Panc1 (cell line): ENCODE measurements around the gene SH2D3C.

ENCODE experiments used
- CTCF ChIP-seq: fragments of 450-650 bp; IDR thresholded peaks from 2 replicates; pipeline ENCODE4 v1.5.1; 2017; ENCODE audit warnings: mild to moderate bottlenecking
- POLR2AphosphoS5 ChIP-seq: IDR thresholded peaks from 2 replicates; pipeline ENCODE4 v1.6.1; 2012; ENCODE audit warnings: mild to moderate bottlenecking, low read depth, low read length, moderate library complexity
- SIN3A ChIP-seq: IDR thresholded peaks from 2 replicates; pipeline ENCODE4 v1.6.1; 2012; ENCODE audit warnings: low read depth, mild to moderate bottlenecking, low read length, moderate library complexity, borderline replicate concordance; ENCODE audit not compliant: insufficient read depth
- TCF7L2 ChIP-seq: IDR thresholded peaks from 2 replicates; pipeline ENCODE4 v1.6.1; 2011; ENCODE audit warnings: mild to moderate bottlenecking, low read depth, low read length, inconsistent platforms
- TF ChIP-seq, protein P1 (sequence below), 2 experiments: IDR thresholded peaks; 2 replicates each; pipeline ENCODE4 v1.6.1; 2011 to 2012; ENCODE audit warnings: low read depth in 2 of 2, control low read depth in 1 of 2, low read length in 1 of 2, mild to moderate bottlenecking in 1 of 2, moderate library complexity in 1 of 2; ENCODE audit not compliant: insufficient read depth in 1 of 2

- TF ChIP-seq CTCF, result no peak
- no peak for TF ChIP-seq POLR2AphosphoS5
- TF ChIP-seq SIN3A, result no peak
- TF ChIP-seq, protein P1, sequence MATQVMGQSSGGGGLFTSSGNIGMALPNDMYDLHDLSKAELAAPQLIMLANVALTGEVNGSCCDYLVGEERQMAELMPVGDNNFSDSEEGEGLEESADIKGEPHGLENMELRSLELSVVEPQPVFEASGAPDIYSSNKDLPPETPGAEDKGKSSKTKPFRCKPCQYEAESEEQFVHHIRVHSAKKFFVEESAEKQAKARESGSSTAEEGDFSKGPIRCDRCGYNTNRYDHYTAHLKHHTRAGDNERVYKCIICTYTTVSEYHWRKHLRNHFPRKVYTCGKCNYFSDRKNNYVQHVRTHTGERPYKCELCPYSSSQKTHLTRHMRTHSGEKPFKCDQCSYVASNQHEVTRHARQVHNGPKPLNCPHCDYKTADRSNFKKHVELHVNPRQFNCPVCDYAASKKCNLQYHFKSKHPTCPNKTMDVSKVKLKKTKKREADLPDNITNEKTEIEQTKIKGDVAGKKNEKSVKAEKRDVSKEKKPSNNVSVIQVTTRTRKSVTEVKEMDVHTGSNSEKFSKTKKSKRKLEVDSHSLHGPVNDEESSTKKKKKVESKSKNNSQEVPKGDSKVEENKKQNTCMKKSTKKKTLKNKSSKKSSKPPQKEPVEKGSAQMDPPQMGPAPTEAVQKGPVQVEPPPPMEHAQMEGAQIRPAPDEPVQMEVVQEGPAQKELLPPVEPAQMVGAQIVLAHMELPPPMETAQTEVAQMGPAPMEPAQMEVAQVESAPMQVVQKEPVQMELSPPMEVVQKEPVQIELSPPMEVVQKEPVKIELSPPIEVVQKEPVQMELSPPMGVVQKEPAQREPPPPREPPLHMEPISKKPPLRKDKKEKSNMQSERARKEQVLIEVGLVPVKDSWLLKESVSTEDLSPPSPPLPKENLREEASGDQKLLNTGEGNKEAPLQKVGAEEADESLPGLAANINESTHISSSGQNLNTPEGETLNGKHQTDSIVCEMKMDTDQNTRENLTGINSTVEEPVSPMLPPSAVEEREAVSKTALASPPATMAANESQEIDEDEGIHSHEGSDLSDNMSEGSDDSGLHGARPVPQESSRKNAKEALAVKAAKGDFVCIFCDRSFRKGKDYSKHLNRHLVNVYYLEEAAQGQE (IDR thresholded peaks at IDR 0.05; ENCODE audit: insufficient read depth in 1 of 2, low read depth in 2 of 2, low read length in 1 of 2), result no peak
- TF ChIP-seq TCF7L2, result no peak
Measured at GRCh38 chr9:127758843-127759242, 19.6 kb downstream of the SH2D3C start.
